ENCODE data around the gene NFIA.

DNA sequence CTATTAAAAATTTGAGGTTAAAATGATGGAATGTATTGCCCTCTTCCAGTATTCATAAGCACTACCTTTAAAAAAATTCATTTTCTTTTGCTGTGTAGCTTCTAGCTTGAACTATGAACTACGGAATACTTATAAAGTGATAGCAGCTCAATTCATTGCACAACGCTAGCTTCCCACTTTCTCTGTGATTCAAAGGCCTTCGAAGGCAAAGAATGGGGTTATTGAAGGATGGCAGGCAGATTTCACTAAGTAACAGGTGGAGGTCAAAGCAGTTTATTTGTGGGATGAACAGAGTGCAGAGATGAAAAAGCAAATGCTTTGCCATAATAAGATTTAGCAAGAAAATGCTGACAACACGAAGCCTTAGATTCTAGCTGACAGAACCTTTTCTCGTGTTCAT lies 290.6 kb downstream of the NFIA start:
- TF ChIP-seq, protein P1, sequence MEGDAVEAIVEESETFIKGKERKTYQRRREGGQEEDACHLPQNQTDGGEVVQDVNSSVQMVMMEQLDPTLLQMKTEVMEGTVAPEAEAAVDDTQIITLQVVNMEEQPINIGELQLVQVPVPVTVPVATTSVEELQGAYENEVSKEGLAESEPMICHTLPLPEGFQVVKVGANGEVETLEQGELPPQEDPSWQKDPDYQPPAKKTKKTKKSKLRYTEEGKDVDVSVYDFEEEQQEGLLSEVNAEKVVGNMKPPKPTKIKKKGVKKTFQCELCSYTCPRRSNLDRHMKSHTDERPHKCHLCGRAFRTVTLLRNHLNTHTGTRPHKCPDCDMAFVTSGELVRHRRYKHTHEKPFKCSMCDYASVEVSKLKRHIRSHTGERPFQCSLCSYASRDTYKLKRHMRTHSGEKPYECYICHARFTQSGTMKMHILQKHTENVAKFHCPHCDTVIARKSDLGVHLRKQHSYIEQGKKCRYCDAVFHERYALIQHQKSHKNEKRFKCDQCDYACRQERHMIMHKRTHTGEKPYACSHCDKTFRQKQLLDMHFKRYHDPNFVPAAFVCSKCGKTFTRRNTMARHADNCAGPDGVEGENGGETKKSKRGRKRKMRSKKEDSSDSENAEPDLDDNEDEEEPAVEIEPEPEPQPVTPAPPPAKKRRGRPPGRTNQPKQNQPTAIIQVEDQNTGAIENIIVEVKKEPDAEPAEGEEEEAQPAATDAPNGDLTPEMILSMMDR (IDR thresholded peaks at IDR 0.05; ENCODE audit: low read length) = no peak
- no peak for TF ChIP-seq EZH2 (optimal IDR thresholded peaks at IDR 0.05; ENCODE audit: low read depth, low read length)
